Neural progenitor cell (in vitro differentiated cells): ENCODE measurements around the gene SPTBN2. TPM values are rescaled to one million over a fixed set of nuclear protein-coding genes. Genes with fewer than 3 reads are reported as not detected.

Source experiments
- DNase-seq: peaks from one replicate; pipeline ENCODE4 v3.0.0-alpha.2; 2016; ENCODE audit warnings: low spot score
- H2AFZ ChIP-seq: fragments of 200-600 bp; sonication (generic); replicated peaks from 2 replicates; pipeline ENCODE4 v1.6.1; 2016; ENCODE audit warnings: antibody characterized with exemption
- H3F3A ChIP-seq: fragments of 200-600 bp; sonication (generic); 2 replicates; pipeline ENCODE4 v1.6.1; 2016; ENCODE audit warnings: antibody characterized with exemption, low read depth
- H3K27ac ChIP-seq: fragments of 200-600 bp; sonication (generic); 2 replicates; pipeline ENCODE4 v1.5.1; 2016; ENCODE audit warnings: mild to moderate bottlenecking
- H3K27me3 ChIP-seq: fragments of 200-600 bp; sonication (generic); 2 replicates; pipeline ENCODE4 v1.6.1; 2016; ENCODE audit warnings: mild to moderate bottlenecking, moderate library complexity
- H3K36me3 ChIP-seq: fragments of 200-600 bp; sonication (generic); 2 replicates; pipeline ENCODE4 v1.5.1; 2016
- H3K4me1 ChIP-seq: fragments of 200-600 bp; sonication (generic); 2 replicates; pipeline ENCODE4 v1.6.1; 2016; ENCODE audit warnings: mixed run types
- H3K4me2 ChIP-seq: fragments of 200-600 bp; sonication (generic); 2 replicates; pipeline ENCODE4 v1.6.1; 2016
- H3K4me3 ChIP-seq: fragments of 200-600 bp; sonication (generic); 2 replicates; pipeline ENCODE4 v1.5.1; 2016
- H3K79me2 ChIP-seq: fragments of 200-600 bp; sonication (generic); 2 replicates; pipeline ENCODE4 v1.6.1; 2016; ENCODE audit warnings: low read depth
- H3K9ac ChIP-seq: fragments of 200-600 bp; sonication (generic); 2 replicates; pipeline ENCODE4 v1.6.1; 2016
- H3K9me3 ChIP-seq: fragments of 200-600 bp; sonication (generic); 2 replicates; pipeline ENCODE4 v1.5.1; 2016; ENCODE audit warnings: low read depth
- H4K20me1 ChIP-seq: fragments of 200-600 bp; sonication (generic); 2 replicates; pipeline ENCODE4 v1.6.1; 2016; ENCODE audit warnings: low read depth
- H3K27ac Mint-ChIP-seq: 3 replicates; pipeline ENCODE4 v1.8.0; 2021; ENCODE audit warnings: mixed read lengths
- H3K27me3 Mint-ChIP-seq: 2 replicates; pipeline ENCODE4 v1.8.0; 2022; ENCODE audit warnings: low read depth, mild to moderate bottlenecking, inconsistent platforms, moderate library complexity, mixed read lengths; ENCODE audit not compliant: insufficient read depth
- H3K36me3 Mint-ChIP-seq: 3 replicates; pipeline ENCODE4 v1.8.0; 2021; ENCODE audit warnings: mixed read lengths
- H3K4me1 Mint-ChIP-seq: 3 replicates; pipeline ENCODE4 v1.8.0; 2021; ENCODE audit warnings: mixed read lengths
- H3K4me3 Mint-ChIP-seq: 3 replicates; pipeline ENCODE4 v1.8.0; 2021; ENCODE audit warnings: mild to moderate bottlenecking, moderate library complexity, mixed read lengths
- H3K9me3 Mint-ChIP-seq: 3 replicates; pipeline ENCODE4 v1.8.0; 2020; ENCODE audit warnings: mixed read lengths
- CTCF ChIP-seq: fragments of 200-600 bp; sonication (generic); IDR thresholded peaks from 2 replicates; pipeline ENCODE4 v1.5.1; 2017; ENCODE audit warnings: antibody characterized with exemption, mild to moderate bottlenecking
- EZH2 ChIP-seq: fragments of 200-600 bp; sonication (generic); IDR thresholded peaks from 2 replicates; pipeline ENCODE4 v1.6.1; 2017; ENCODE audit warnings: antibody characterized with exemption, mild to moderate bottlenecking, moderate library complexity
- EZH2phosphoT487 ChIP-seq: fragments of 200-600 bp; sonication (generic); IDR thresholded peaks from 2 replicates; pipeline ENCODE4 v1.6.1; 2017; ENCODE audit warnings: antibody characterized with exemption
- total RNA-seq: library from RNA; depleted of rRNA; stranded (reverse); fragments of >200 nt; gene quantifications from 2 replicates; pipeline ENCODE4 v1.2.3, GENCODE V29; 2015; ENCODE audit warnings: low replicate concordance

SPTBN2 gene
- total RNA-seq, 1 donor from 2014 or later: 14.5 TPM

- Mint-ChIP-seq H3K9me3 (no peaks in the 10 kb centered on the region), H3K36me3 (peaks cover 10% of the 10 kb centered on the region), H3K4me1 (no peaks in the 10 kb centered on the region), H3K27me3 (peaks cover 12% of the 10 kb centered on the region), H3K27ac (no peak overlapping the region), H3K4me3 (no peak overlapping the region)
- Histone ChIP-seq H3K27ac (no peak overlapping the region), H3F3A (peaks cover 8% of the 10 kb centered on the region), H3K4me3 (no peak overlapping the region), H3K9ac (no peak overlapping the region), H3K36me3 (no peaks in the 10 kb centered on the region), H3K4me2 (no peak overlapping the region), H3K9me3 (no peaks in the 10 kb centered on the region), H2AFZ (no peak overlapping the region), H3K4me1 (no peaks in the 10 kb centered on the region), H3K27me3 (no peaks in the 10 kb centered on the region), H3K79me2 (no peaks in the 10 kb centered on the region), H4K20me1 (no peaks in the 10 kb centered on the region)
- no peak for TF ChIP-seq EZH2
- no peak for TF ChIP-seq CTCF
- TF ChIP-seq EZH2phosphoT487: no peak
- DNase-seq: no peak
Observed at GRCh38 chr11:66685276-66686099, 43.5 kb downstream of the SPTBN2 start.

- no peaks in the 10 kb centered on the region for H3K36me3 ChIP-seq
- H3K4me1 ChIP-seq: no peaks in the 10 kb centered on the region
- no peak overlapping the region for H3K27ac Mint-ChIP-seq
Observed at GRCh38 chr11:66684635-66685034, 44.4 kb downstream of the SPTBN2 start.

GRCh38 chr11:66683877-66684276 is 45.1 kb downstream of the SPTBN2 start:
- Histone ChIP-seq H2AFZ (no peak overlapping the region), H3K9ac (no peak overlapping the region), H3F3A (peaks cover 13% of the 10 kb centered on the region), H3K27me3 (no peaks in the 10 kb centered on the region), H3K4me3 (no peak overlapping the region), H3K27ac (no peak overlapping the region), H3K4me1 (no peaks in the 10 kb centered on the region), H3K79me2 (no peaks in the 10 kb centered on the region), H3K36me3 (no peaks in the 10 kb centered on the region), H4K20me1 (no peaks in the 10 kb centered on the region), H3K4me2 (no peak overlapping the region), H3K9me3 (no peaks in the 10 kb centered on the region)
- no peak overlapping the region for H3K27ac Mint-ChIP-seq
- no peaks in the 10 kb centered on the region for H3K4me1 Mint-ChIP-seq
- no peak for DNase-seq
- peaks cover 8% of the 10 kb centered on the region for H3K36me3 Mint-ChIP-seq
- no peak for TF ChIP-seq EZH2phosphoT487
- no peak for TF ChIP-seq EZH2
- no peak for TF ChIP-seq CTCF
- H3K9me3 Mint-ChIP-seq: no peaks in the 10 kb centered on the region
- no peak overlapping the region for H3K4me3 Mint-ChIP-seq
- peaks cover 5% of the 10 kb centered on the region for H3K27me3 Mint-ChIP-seq

More at GRCh38 chr11:66684635-66685034, 44.4 kb downstream of the SPTBN2 start:
- Histone ChIP-seq H4K20me1 (no peaks in the 10 kb centered on the region), H3K9me3 (no peaks in the 10 kb centered on the region), H2AFZ (no peak overlapping the region), H3K27ac (no peak overlapping the region), H3K9ac (no peak overlapping the region), H3K79me2 (no peaks in the 10 kb centered on the region), H3K4me2 (no peak overlapping the region), H3K4me3 (no peak overlapping the region), H3K27me3 (no peaks in the 10 kb centered on the region), H3F3A (peaks cover 13% of the 10 kb centered on the region)
- no peak overlapping the region for H3K4me3 Mint-ChIP-seq
- no peak for DNase-seq
- no peaks in the 10 kb centered on the region for H3K9me3 Mint-ChIP-seq
- TF ChIP-seq CTCF (no peak), EZH2 (no peak), EZH2phosphoT487 (no peak)
- H3K36me3 Mint-ChIP-seq: peaks cover 10% of the 10 kb centered on the region
- peaks cover 12% of the 10 kb centered on the region for H3K27me3 Mint-ChIP-seq
- H3K4me1 Mint-ChIP-seq: no peaks in the 10 kb centered on the region
